Stimulated activated CD8-positive, alpha-beta memory T cell treated with anti-CD3 and anti-CD28 coated beads, Interleukin-15, amount 100 ng/mL, for 24 hours (primary cell): ENCODE results near the gene CCM2.

Source experiments
- DNase-seq: peaks from one replicate; pipeline ENCODE4 v3.0.0-alpha.2; 2020; ENCODE audit warnings: low read depth

The CCM2 gene

DNA sequence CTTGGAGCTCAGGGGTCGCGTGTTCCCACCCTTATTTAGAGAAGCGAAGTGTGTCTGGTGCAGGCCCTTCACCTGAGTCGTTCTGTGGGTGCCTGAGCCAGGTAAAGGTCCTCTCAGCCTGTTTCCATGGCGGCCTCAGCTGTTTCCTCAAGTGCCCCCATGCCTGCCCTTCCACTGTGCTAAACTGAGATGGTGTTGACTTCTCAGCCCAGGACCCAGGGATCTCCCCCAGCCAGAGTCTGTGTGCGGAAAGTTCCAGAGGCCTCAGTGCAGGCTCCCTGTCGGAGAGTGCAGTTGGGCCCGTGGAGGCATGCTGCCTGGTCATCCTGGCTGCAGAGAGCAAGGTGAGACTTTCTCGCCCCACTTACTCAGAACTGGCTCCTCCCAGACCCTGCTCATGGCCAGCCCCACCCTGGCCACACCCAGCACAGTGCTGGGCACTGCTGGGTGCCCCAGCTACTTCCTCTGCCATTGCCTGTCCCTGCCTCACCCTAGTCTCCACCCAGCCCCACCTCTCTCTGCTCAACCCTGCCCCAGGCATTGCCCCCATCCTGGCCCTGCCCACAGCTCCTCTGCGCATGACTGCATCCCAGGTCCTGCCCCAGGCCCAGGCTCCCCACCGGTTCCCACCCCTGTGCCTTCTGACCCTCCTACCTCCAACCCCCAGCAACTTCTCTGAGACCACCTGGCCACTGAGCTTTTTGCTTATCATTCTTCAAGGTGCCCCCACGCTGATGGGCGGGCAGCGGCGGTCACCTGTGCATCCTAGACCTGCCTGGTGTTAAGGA, 68.4 kb downstream of the CCM2 start:
- DNase-seq = no peak

DNA sequence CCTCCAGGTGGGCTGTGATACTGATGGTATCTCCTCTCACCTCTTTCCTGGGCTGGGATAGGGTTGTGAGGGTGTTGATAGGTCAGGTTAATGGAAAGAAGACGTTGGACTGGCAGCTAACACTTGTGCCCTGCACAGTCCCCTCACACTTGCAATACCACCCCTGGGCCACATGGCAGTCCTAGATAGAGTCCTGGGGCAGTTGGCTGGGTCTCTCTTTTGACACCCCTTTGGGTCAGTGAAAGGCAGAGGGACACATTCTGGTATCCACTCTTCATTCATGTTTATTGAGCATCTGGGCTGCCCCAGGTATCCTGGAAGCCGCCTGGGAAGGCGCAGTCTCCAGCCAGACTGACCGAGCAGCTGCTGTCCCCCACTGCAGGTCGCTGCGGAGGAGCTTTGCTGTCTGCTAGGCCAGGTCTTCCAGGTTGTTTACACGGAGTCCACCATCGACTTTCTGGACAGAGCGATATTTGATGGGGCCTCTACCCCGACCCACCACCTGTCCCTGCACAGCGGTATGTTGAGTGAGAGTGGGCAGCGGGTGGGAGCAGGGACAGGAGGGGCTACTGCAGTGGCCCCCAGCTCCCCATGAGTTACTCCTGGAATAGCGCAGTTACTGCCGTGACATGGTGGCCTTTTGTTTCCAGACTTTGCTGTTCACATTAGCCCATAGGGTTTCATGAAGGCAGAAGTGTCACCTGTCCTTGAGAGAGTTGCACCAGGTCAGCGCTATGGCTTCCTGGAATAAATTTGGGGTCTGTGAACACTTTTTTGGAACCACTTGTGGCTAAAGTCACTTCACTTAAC, 69.6 kb downstream of the CCM2 start:
- no peak for DNase-seq

DNA sequence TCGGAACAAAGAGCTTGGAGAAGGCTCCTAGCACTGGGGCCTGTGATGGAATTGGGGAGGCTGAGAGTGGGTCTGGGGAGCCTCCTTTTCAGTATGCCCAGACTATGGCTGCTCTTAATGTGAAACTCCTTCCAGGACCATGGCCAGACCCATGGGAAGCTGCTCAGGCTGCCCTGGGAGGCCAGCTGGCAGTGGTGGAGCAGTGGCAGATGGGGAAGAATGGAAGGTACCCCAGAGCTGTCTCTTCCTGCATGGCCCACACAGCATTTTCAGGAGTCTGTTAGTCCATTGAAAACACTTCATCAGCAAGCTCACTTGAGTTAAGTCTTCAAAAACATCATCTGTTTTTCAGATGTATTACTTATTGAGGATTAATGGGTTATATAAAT, 70.2 kb downstream of the CCM2 start:
- no peak for DNase-seq

DNA sequence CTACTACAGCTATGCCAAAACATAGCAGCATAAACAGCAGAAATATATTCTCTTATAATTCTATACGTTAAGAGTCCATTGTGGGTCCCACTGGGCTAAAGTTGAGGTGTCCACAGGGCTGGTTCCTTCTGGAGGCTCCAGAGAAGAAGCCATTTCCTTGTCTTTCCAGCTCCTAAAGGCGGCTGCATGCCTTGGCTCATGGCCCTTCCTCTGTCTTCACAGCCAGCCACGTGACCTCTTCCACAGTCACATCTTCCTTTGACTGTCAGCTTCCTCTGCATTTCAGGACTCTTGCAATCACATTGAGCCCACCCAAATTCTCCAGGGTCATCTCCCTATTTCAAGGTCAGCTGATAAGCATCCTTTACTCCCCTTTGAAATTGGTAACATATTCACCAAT, 71.5 kb downstream of the CCM2 start:
- no peak for DNase-seq

DNA sequence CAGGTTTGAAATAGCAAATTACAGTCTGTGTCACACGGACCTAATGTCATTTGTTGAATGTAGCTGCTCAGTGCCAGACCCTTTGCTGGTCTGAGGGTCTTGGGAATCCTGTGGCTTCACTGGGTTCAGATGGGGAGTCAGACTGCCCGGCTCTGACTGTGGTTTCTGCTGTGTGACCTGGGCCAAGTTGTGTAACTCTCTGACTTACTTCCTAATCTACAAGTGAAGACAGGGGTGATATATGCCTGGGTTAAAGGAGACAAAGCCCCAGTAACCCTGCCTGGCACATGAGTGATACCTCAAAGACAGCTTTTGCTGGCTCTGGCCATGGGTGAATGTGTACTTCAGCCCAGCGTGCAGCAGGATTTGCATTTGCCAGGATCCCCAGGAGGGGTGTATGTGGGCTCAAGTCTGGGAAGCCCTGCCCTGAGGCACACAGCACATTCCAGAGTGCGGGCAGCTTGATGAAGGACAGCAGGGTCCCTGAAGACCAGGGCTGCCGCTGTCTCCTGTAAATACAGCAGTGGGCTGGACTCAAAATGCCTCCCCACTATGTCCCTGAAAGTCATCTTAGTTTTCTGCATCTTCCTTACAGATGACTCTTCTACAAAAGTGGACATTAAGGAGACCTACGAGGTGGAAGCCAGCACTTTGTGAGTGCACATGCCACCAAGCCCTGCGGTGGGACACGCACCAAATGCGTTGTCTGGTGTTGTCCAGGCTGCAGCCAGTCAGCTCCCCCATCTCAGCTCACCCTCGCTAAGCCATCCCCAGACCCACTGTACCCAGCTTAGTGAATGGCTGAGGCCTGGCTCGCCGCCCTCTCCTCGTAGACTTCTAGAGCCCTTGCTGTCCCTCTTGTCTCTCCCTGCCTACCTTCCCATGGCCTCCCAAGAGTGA, 72.4 kb downstream of the CCM2 start:
- no peak for DNase-seq

DNA sequence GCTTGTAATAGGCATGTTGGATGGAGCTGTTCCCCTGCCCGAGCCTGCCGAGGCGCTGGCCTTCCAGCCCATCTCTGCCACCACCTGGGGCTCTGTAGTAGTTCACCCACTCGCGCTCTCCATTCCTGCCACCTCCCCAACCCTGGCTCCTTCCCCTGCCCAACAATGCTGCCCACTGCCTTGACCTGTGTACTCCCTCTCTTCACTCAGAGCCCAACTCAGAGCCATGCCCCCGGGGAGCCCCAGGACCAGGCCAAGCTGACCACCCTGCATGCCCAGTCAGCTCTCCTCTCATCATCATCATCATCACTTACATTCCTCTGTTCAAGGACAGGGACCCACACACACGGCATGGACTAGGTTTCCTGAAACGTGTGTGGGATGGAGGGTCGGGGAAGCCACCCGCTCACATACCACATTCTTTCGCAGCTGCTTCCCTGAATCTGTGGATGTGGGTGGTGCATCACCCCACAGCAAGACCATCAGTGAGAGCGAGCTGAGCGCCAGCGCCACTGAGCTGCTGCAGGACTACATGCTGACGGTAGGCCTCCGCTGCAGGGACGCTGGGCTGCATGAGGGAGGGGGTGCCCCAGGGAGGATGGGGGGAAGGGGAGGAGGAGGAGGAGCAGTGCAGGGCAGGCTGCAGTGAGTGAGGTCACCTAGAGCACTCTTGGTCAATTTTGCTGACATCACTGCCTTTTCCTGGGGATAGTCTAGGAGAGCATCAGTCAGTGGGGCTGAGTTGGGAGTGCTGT, 73.2 kb downstream of the CCM2 start:
- no peak for DNase-seq

DNA sequence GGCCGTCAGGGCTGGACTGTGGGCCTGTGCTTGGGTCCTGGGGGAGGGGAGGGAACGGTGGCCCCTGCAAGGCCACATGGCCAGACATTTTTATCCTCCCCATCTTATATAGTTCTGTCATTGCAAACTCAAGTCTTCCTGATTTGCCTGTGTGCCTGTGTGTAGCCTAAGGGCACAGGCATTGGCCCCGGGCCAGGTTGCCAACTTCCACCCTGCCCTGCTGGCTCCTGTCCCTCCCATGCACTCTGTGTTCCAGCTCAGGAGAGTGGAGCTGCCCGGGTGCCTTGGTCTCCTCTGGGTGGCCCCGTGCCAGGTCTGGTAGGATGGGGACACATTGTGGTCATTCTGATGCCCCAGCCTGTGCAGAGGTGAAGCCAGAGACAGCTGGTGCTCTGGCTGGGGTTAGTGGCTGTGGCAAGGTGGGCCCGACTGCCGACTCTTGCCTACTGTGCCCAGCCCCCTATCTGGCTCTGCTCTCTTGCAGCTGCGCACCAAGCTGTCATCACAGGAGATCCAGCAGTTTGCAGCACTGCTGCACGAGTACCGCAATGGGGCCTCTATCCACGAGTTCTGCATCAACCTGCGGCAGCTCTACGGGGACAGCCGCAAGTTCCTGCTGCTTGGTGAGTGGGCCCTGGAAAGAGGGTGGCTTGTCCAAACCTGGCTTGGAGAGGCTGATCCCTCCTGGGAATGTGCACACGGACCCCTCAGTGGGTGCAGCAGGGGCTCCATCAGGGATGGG, 74.0 kb downstream of the CCM2 start:
- no peak for DNase-seq

DNA sequence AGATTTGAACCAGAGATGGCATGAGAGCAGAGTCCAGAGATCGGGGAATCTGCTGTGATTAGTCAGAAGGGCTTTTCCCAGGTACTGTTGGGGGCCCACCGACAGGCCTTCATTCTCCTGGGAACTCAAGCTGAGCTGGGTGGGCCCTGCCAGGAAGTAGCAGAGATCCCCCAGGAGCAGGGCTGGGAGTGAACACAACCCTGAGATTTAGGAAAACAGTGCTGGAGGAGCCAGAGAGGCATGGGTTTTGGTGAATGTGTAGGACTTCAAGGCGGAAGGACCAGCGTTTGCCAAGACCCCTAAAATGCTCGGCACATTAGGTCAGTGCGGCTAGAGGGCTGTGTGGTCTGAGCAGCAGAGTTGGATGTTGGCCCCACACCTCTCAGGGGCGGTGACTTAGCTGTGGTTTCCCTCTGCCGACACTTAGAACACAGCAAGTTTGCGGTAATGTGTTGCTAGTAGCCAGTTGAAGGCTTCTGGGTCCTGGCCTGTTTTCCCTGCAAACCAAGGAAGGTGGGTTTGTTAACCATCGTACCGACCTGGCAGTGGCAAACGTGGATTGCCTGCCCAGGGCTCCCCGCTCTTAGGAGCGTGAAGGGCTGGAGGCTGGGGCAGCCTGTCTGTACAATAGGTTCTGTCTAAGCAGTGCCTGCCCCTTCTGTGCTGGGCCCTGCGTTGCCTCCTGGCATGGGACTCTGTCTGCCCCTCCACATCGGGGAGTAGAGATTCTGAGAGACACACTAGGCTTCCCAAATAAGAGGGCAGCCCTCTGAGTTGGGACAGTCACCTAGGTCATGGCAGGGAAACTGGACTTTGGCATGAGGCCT, 74.7 kb downstream of the CCM2 start:
- no peak for DNase-seq

DNA sequence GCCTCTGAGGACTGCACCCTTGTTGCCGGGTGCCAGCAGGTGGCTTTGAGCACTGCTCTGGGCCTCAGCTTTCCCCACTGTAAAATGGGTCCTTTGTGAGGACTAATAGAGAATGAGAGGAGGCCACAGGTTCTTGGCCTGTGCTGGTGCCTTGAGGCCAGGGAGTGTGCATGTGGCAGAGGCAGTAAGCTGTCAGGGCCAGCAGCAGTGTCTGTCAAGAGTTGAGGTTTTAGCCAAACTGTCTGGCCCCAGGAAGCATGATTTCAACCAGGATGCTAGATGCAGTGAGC, 75.3 kb downstream of the CCM2 start:
- no peak for DNase-seq

DNA sequence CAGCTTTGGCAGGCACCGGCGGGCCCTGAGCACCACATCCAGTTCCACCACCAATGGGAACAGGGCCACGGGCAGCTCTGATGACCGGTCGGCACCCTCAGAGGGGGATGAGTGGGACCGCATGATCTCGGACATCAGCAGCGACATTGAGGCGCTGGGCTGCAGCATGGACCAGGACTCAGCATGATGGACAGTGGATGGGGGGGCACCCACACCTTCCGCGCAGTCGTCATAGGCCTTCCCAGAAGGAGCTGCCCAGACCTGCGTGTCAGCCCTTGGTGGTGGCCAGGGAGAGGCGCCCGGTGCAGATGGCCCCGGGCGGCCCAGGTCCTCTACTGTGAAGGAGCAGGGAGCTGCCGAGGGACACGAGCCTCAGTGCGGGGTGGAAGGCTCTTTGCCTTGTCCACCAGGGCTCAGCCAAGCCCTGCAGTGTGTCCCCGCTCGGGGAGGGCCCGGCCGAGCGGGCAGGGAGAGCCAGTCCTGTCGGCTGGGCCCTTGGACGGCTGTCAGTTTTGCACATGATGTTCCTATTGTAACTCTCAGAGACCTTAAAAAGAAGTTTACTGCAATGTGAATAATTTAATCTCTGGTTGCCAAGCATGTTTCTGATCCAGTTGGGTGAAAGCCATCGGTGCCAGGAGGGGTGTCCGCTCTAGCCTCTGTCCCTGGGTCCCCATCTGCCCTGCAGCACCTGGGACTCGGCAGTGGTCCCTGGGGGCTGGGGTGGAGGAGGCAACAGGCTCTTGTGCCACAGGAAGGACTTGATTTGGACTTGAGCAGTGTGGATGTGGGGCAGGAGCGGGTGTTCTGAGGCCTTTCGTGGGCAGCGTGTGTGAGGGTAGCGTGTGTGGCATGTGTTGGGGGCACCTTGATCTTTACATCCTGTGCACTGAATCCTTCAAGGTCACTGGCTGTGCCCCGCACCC, 76.1 kb downstream of the CCM2 start:
- no peak for DNase-seq

DNA sequence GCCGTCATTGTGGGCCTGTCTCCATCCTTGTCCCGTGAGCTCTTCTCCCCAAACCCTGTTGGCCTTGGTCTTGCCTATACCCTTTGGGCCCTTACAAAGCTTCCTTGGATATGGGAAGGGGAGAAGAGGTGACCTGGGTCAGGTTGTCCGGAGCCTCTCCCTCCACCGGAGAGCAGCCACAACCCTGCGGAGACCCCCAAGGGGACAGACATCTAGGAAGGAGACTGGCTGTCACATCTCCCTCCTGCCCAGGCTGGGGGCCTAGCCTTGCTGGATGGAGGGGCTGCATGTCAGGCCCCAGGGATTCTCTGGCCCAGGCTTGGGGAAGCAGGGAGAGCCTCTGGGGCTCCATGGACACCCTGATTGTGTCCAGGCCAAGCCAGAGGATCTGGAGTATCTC, 76.9 kb downstream of the CCM2 start:
- DNase-seq = no peak

DNA sequence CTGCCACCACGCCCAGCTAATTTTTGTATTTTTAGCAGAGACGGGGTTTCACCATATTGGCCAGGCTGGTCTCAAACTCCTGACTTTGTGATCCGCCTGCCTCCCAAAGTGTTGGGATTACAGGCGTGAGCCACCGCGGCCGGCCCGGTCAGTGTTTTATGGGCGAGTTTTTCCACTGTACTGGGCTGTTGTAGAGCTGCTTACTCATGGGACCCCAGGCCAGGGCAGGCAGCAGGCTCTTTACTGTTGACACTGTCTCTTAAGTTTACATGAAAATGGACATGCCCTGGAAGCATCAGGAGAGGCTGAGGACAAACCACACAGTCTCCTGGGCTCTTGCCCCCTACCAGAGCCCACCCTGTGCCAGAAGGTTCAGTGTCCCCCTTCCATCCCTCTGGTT, 77.6 kb downstream of the CCM2 start:
- no peak for DNase-seq

DNA sequence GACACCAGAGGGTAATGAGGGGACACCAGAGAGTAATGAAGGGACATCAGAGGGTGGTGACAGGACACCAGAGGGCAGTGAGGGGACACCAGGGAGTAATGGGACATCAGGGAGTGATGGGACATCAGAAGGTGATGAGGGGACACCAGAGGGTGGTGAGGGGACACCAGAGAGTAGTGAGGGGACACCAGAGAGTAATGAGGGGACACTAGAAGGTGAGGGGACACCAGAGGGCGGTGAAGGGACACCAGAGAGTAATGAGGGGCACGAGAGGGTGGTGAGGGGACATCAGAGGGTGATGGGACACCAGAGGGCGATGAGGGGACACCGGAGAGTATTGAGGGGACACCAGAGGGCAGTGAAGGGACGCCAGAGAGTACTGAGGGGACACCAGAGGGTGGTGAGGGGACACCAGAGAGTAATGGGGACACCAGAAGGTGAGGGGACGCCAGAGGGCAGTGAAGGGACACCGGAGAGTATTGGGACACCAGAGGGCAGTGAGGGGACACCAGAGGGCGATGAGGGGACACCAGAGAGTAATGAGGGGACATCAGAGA, 78.2 kb downstream of the CCM2 start:
- DNase-seq = no peak

DNA sequence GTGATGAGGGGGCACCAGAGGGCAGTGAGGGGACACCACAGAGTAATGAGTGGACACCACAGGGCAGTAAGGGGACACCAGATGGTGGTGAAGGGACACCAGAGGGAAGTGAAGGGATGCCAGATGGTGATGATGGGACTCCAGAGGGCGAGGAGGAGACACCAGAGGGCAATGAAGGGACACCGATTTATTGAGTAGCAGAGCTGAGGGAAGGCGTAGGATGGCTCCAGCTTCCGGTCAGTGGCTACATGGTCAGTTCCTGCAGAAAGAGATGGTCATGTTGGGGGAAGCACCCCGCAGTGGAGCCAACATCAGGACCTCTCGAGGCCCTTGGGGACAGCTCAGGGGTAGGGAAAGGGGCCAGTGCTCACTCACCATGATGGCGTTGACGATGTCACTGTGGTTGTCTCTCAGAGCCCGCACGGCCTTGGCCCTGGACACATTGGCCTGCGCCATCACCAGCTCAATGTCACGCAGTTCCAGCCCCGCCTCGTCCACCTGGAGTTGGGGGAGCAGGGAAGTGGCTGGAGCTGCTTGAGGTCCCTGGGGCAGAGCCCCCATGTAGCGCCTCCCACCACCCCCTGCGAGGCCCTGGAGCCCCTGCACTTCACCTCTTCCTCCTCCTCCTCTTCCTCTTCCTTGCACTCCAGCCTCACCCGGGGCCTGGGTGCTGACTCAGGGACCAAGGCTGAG, 80.4 kb downstream of the CCM2 start:
- no peak for DNase-seq

DNA sequence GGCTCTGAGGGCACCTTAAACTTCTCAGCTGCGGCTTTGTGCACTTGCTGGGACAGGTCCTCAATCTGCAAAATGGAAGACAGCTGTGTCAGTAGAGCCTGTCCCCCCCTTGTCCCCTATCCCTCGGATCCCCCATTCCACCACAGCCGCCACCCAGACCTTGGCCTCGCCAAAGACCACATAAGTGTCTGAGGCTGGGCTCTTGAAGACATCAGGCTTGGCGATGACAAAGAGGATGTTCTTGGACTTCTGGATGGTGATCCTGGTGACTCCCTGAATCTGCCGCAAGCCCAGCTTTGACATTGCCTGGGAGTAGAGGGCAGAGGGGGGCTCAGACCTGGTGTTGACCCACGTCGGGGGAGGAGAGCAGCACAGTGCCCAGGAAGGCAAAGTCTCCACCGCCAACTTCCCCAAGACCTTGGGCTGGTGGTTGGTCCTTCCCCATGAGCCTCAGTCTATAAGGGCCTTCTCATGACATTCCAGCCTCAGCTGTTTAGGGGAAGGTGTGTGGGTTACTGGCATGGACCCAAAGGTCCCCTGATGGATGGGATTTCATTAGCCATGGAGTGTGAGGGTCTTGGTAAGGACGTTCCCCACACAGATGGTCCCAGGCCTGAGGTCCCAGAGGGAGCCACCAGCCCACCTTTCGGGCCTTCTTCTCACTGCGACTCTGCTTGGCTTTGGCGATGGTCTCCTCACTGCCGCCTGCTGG, 81.1 kb downstream of the CCM2 start:
- DNase-seq = no peak

DNA sequence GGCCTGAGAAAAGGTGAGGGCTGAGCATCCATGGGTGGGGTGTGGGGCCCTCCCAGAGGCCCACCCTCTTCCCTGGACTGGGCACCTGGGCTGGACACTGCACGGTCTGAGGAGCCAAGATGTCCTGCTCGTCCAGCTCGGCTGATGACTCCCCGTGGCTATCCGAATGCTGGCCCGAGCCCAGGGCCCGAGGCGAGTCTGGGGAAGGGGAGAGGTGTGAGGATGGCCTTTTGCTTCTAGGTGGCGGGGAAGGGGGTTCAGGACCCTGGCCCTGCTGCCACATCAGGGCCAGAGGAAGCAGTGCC, 81.6 kb downstream of the CCM2 start:
- DNase-seq = no peak

DNA sequence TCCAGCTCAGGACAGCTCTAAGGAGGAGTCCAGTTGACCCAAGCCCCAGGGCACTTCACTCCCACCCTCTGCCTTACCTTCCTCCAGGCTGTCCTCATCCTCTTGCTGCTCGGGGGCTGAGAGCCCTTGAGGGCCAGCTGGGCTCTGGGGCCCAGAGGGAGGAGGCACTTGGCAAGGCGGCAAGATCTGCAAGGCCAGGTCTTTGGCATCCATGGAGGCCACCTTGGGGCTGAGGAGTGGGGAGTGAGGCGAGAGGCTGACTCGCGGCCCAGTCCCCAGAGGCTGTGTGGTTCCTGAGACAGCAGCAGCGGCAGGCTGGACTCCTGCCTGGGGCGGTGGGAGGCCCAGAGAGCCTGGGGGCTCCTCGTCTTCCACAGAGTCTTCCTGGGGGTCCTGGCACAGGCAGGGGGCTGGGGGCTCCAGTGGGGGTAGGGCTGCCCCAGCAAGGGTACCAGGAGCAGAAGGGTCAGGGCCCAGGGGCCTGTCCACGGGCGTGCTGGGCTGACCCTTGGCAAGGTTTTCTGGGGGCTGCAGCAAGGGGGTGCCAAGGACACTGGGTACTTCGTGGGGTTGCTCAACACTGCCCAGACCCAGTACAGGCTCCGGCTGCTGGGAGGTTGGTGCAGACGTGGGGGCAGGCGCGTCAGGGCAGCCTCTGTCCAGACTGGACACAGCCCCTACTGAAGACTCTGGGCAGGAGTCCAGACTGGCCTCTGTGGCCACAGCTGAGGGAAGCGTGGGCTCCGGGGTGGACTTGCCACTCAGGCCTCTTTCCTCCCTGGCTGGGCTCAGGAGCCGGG, 82.2 kb downstream of the CCM2 start:
- DNase-seq = no peak
